ENCODE measurements around the gene FAT4. TPM values are rescaled to one million over a fixed set of nuclear protein-coding genes. Genes with fewer than 3 reads are reported as not detected.

FAT4 gene
- polyA plus RNA-seq, 1 experiment = 9.5 TPM

DNA sequence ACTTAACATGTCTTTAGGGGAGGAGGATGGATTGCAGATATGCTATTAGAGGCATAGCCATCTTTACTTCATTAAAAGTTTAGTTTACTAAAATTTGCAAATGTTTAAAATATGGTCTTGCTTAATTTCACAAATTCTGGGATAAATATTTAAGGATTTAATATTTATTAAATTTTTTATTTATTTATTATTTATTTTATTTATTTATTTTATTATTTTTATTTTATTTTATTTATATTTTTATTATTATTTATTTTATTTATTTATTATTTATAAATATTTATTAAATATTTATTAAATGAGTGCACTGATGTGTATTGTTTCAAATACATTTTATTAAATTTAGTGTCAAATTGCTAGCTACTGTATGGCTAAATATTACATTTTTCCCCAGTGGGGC, 46.0 kb downstream of the FAT4 start:
- Histone ChIP-seq H3K36me3 (ENCODE audit: control insufficient read depth, insufficient read depth, low read length) (no peaks in the 10 kb centered on the region), H3K4me3 (ENCODE audit: low read depth, low read length) (no peak overlapping the region), H3K27me3 (ENCODE audit: control insufficient read depth, insufficient read depth, low read length) (no peaks in the 10 kb centered on the region)
- DNase-seq (ENCODE audit: low read depth) = no peak
- CTCF ChIA-PET = no interaction called here
- POLR2A ChIA-PET = no interaction called here
- TF ChIP-seq, protein P1, sequence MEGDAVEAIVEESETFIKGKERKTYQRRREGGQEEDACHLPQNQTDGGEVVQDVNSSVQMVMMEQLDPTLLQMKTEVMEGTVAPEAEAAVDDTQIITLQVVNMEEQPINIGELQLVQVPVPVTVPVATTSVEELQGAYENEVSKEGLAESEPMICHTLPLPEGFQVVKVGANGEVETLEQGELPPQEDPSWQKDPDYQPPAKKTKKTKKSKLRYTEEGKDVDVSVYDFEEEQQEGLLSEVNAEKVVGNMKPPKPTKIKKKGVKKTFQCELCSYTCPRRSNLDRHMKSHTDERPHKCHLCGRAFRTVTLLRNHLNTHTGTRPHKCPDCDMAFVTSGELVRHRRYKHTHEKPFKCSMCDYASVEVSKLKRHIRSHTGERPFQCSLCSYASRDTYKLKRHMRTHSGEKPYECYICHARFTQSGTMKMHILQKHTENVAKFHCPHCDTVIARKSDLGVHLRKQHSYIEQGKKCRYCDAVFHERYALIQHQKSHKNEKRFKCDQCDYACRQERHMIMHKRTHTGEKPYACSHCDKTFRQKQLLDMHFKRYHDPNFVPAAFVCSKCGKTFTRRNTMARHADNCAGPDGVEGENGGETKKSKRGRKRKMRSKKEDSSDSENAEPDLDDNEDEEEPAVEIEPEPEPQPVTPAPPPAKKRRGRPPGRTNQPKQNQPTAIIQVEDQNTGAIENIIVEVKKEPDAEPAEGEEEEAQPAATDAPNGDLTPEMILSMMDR (IDR thresholded peaks at IDR 0.05; ENCODE audit: insufficient read depth, low read depth, low read length) = no peak

Small RNA genes within 50 kb of the gene (small RNA-seq; reads per million reads assigned to genes)
- gene RF00019 (ENCODE audit: insufficient read length, low read depth, low replicate concordance) = not detected
